ENCODE results near the gene TLR6.

TLR6 gene

GRCh38 chr4:38865445-38865844, 8.8 kb upstream of the TLR6 start:
- H3K27ac ChIP-seq: no peak overlapping the region
- TF ChIP-seq, protein P1, sequence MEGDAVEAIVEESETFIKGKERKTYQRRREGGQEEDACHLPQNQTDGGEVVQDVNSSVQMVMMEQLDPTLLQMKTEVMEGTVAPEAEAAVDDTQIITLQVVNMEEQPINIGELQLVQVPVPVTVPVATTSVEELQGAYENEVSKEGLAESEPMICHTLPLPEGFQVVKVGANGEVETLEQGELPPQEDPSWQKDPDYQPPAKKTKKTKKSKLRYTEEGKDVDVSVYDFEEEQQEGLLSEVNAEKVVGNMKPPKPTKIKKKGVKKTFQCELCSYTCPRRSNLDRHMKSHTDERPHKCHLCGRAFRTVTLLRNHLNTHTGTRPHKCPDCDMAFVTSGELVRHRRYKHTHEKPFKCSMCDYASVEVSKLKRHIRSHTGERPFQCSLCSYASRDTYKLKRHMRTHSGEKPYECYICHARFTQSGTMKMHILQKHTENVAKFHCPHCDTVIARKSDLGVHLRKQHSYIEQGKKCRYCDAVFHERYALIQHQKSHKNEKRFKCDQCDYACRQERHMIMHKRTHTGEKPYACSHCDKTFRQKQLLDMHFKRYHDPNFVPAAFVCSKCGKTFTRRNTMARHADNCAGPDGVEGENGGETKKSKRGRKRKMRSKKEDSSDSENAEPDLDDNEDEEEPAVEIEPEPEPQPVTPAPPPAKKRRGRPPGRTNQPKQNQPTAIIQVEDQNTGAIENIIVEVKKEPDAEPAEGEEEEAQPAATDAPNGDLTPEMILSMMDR (conservative IDR thresholded peaks at IDR 0.05): no peak

GRCh38 chr4:38861791-38862190, 5.2 kb upstream of the TLR6 start:
- no peak overlapping the region for H3K27ac ChIP-seq
- TF ChIP-seq, protein P1 (conservative IDR thresholded peaks at IDR 0.05): no peak

- TF ChIP-seq, protein P1 (conservative IDR thresholded peaks at IDR 0.05): peak; percentile 68
- no peak overlapping the region for H3K27ac ChIP-seq
These were observed 4.3 kb upstream of the TLR6 start for GRCh38 chr4:38860788-38861424.

GRCh38 chr4:38859501-38859900, 2.9 kb upstream of the TLR6 start:
- H3K27ac ChIP-seq: no peak overlapping the region
- TF ChIP-seq, protein P1 (conservative IDR thresholded peaks at IDR 0.05): no peak

DNA sequence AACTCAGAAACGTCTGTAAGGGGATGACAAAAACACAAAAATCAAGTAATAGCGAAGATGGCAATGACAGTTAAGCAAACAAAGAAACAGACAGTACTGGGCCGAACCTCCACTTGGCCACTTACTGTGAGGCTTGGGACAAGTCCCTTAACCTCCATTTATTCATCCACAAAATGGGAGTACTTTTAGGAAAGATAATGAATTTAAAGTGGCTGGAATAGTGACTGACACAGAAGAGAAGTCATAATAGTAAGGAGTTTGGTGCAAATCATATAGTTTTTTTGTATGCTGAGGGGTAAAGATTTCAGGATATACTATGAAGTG, 1.4 kb upstream of the TLR6 start:
- no peak overlapping the region for H3K27ac ChIP-seq
- TF ChIP-seq, protein P1 (conservative IDR thresholded peaks at IDR 0.05): no peak

DNA sequence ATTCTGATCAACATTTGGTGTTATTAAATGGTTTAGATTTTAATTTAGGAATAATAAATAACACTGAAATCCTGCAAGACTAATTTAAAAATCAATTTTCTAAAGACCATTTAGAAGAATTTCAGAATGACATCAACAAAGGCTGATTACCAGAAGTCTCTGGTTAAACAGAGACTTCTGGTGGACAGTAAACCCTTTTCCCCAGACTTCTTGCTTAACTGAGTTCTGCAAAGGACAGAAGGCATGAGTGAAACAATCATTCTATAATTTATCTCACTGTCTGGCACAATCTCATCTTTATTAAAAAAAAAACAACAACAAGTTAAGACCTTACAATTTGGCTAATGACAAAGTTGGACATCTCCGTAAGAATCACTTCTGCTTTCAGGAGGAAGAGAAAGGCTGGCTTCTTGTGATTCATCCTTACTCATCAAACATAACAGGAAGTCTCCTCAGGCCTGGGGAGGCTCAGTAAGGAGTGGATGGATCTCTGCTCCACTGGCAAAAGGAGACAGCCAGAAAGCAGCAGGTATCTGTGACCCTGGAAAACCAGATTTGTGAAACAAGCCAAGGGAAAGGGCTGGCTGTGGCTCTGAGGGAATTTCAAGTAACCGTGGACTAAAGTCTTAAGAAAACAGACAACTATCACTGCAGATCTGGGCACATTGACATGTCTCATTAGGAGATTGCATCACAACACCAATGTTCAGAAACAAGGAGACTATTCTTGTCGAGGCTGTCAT, 908 bp upstream of the TLR6 start:
- no peak overlapping the region for H3K27ac ChIP-seq
- TF ChIP-seq, protein P1 (conservative IDR thresholded peaks at IDR 0.05): no peak

DNA sequence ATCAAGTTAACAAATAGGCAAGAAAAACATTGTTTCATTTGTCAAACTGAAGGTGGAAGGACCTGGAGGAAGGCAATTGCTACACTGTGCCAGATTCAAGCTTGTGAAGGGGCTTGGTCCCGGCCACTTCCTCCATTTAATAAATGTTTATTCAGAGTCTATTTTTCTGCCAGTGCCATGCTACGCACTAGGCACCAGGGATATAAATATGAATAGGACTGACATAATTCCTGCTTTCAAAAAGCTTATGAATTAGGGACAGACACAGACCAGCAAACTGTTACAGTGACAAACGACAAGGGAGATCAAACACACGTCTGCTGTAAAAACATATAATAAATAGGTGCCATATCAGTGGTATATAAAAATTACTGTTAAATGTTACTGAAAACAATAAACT, 571 bp downstream of the TLR6 start:
- TF ChIP-seq, protein P1 (conservative IDR thresholded peaks at IDR 0.05): no peak
- H3K27ac ChIP-seq: no peak overlapping the region
